MV-4-11 (cell line): ENCODE data around the gene NKD1.

Source experiments
- DNase-seq: peaks from one replicate; lab custom pipeline; 2025; lab: John Stamatoyannopoulos, UW

NKD1 gene

GRCh38 chr16:50580180-50580798 is 32.1 kb downstream of the NKD1 start:
- no peak for DNase-seq

GRCh38 chr16:50581845-50582244 is 33.6 kb downstream of the NKD1 start:
- no peak for DNase-seq

GRCh38 chr16:50583211-50583610 is 35.0 kb downstream of the NKD1 start:
- DNase-seq, result no peak

DNA sequence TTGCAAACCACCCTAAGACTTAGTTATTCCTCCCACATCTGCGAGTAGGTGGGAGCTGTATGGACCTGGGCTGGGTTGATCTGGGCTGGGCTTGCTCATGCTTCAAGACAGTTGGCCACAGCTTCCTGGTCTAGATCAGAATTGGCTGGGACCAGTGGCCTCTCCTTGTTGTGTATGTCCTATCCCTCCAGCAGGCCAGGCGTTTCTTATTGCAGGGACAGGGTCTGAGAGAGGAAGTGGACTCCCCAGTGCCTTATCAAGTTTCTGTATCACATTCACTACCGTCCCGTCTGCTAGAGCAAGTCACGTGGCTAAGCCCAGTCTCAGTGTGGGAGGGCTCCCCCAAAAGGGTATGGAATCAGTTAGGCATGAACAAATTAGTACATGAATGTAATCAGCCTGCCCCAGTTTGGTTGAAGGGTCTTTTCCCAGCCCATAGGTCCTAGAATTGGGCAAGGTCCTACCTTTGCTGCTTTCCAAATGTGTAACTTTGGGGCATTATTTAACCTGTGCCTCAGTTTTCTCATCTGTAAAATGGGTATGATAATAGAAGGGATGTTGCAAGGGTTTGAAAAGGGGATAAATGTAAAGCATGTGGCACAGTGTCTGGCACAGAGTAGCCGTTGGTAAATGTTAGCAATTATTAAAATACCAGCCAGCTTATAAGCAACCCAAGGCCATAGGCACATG is 36.0 kb downstream of the NKD1 start:
- peak; percentile 54 for DNase-seq

DNA sequence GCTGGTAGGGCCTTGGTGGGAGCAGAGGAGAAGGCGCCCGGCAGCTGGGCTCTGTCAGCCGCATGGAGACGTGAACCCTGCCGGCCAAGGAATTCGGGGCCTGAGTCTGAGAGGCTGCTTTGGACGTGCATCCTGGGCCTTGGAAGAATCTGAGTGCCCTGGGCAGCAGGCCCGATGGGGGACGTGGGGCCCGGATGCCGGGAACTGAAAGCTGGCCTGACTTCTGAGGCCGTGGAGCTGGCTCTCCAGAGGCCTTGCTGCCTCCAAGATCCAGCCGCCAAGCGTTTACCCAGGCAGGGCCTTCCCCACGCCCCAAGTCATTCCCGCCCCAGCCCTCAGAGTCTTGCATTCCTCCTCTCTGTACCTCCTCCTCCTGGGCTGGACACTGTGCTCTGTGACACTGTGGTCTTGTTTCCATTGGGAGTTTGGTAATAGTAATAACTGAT is 37.2 kb downstream of the NKD1 start:
- no peak for DNase-seq

GRCh38 chr16:50587543-50587942 is 39.3 kb downstream of the NKD1 start:
- no peak for DNase-seq

GRCh38 chr16:50588276-50588675 is 40.1 kb downstream of the NKD1 start:
- DNase-seq, result no peak

- DNase-seq, result no peak
Measured at GRCh38 chr16:50591209-50591608, 43.0 kb downstream of the NKD1 start.

GRCh38 chr16:50591800-50592771 is 43.9 kb downstream of the NKD1 start:
- peak; percentile 71 for DNase-seq

GRCh38 chr16:50592996-50593395 is 44.8 kb downstream of the NKD1 start:
- DNase-seq, result no peak

DNA sequence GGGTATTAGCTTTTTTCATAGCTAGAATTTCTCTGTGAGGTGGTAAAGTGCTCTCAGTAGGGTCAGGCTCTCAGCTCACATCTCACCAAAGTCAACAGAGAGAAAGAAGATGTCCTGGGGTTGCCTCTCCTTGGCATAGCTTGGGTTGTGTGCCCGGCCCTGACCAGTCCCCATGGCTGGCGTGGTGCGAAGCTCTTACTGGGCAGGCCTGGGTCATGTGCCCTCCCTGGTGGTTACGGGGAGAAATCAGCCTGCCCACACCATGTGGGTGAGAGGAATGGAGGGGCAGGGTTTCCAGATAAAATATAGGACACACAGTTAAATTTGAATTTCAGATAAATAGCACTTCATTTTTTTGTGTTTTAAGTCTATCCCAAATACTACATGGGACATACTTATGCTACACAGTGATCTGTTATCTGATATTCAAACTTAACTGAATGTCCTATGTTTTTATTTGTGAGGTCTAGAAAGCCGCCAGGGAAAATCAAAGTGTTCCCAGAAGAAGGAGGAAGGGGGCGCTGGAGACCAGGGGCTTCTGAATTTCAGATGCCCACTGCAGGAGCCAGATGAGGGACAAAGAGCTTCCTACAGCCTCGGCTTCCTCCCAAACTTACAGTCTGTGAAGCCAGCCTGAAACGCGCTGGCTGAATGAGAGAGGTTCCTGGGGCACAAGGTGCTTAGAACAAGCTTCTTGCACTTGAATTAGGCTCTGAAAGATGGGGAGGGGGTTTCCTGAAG is 45.4 kb downstream of the NKD1 start:
- no peak for DNase-seq

DNA sequence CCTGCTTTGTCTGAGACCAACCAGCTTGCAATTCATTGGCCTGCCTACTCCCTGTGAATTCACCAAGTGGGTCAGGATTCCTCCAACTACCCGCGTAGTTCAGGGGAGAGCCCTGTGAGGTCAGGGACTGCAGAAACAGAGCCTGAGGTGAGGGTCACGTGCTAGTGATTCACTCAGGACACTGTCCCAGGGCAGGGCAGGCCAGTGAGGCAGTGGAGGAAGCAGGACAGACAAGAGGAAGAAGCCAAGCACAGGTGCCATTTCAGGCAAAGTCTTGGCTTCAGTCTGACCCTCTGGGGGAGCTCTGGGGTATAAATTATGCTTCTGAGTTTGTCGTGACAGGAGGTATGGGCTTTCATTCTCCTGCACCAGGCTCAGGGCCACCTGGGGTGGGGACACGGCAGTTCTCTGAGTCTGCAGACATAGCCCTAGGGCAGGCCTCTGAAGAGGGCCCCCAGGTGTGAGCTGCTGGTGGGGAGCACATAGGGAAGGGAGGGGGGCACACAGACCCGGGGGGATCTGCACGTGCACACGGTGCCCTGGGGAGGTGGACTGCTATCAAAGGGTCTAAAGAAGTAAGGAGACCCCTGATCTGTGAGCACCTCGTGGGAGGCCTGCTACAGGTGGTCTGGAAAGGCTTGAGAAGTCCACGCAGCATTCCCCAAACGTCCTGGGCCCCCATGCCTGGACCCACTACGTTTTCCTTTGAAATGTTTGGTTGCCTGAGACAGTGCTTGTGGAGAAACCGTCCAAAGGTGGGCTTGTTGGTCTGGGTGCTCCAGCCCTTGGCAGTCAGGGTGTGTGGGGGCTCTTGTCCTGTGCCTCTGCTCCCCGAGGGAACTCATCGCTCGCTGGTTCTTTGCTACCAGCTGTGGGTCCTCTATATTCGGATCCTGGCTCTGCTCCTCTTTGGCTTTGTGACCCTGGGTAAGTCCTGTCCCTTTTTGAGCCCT is 46.4 kb downstream of the NKD1 start:
- no peak for DNase-seq

DNA sequence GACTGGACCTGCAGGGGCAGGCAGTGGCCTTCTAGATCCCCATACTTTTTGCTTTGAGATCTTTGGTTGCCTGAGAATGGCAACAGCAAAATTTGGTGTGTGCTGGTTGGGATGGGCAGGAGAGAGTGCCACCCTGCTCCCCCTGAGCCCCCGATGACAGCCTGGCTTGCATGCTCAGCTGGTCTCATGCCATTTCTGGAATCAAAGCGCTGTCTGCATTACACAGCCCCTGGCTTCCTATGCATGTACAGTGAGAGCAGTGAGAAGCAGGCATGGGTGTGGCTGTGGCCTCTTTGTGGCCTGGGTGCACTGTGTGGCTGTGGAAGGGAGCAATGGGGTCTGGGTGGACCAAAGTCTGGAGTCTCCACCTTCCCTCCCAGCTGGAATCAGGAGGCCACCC is 47.7 kb downstream of the NKD1 start:
- no peak for DNase-seq

DNA sequence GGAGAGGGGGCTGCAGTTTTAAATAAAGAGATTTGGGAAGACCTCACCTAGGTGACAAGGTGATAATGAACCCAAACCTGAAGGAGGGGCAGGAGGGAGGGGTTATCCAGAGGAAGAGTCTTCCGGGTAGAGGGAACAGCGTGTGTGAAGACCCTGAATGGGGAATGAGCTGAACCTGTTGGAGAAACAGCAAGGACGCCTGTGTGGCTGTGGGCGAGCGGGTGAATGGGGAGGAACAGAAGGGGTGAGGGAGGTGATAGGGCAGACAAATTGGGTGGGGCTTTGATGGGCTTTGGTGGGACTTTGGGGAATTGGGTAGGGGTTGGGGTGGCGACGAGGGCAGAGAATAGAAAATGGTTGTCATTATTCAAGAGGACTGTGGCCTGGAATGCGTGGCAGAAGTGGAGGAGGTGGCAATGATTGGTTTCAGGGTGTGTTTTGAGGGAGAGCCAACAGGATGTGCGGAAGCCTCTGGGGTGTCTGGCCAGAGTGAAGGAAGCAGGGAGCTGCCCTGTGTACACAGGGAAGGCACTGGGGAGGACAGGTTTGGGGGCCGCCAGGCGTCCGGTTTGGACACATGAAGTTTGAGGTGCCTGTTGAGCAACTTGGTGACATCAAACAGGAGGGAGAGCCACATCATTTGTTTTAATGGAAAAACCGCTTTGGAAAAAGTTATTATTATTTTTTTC is 48.7 kb downstream of the NKD1 start:
- no peak for DNase-seq

DNA sequence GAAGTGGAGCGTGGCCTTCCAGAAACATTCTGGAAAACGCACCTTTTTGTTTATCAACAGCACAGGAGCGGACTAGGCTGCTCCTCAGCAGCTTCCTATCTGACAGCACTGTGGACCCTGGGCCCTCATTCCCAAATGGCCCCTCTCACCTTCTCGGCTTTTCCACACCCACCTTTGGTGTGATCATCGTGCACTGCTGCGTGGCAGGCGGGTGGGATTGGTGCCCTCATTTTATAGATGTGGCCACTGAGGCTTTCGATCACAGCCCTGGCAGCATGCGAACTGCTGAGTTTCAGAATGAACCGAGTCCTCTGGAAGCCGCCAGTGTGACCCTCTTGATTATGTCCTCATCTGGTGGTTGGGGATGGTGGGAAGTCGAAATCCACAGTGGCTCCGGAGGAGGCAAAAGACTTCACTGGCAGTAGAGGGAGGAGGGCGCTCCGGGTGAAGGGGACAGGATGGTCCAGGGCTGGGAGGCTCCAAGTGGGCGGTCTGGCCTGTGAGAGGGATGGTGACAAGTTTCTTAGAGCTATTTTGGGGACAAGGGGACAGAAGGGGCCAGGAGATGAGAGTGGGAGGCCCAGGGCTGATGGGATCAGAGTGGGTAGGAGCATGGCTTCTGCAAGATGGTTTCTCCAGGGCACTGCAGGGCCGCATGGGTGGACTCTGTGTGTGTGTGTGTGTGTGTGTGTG is 49.5 kb downstream of the NKD1 start:
- no peak for DNase-seq

DNA sequence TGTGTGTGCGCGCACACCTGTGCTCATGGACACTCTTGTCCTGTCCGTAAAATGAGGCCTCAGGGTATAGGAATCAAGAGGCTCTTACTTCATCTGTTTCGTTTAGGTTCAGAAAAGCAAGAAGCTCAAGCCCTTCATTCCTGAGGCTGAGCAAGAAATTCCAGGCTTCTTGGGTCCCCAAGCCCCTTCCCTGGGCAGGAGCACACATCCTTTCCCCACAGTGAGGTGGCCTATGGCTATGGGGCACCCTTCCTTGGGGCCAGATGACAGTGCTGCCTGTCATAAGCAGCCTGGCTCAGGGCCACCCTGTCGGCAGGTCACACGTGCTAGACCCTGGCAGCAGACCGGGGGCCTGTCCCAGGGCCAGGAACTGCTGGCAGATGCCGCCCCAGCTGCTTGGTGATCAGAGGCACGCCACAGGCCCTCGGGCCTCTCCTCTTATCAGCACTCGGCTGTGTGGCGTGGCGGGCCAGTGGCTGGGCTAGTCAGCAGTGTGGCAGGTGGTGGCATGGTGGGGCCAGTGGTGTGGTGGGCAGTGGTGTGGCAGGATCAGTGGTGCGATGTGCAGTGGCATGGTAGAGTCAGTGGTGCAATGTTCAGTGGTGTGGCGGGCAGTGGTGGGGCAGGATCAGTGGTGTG is 50.2 kb downstream of the NKD1 start:
- DNase-seq, result no peak

GRCh38 chr16:50598936-50599361 is 50.8 kb downstream of the NKD1 start:
- DNase-seq, result no peak

GRCh38 chr16:50599494-50599893 is 51.3 kb downstream of the NKD1 start:
- no peak for DNase-seq
